NCI-H1092 treated with DMSO at 0.1 percent for 48 hours (cell line): Measurements from ENCODE around the gene DDX24.

Source experiments
- DNase-seq: peaks from one replicate; lab custom pipeline; 2025; lab: John Stamatoyannopoulos, UW

DDX24 gene

GRCh38 chr14:94031161-94031882, 49.7 kb downstream of the DDX24 start:
- no peak for DNase-seq

DNA sequence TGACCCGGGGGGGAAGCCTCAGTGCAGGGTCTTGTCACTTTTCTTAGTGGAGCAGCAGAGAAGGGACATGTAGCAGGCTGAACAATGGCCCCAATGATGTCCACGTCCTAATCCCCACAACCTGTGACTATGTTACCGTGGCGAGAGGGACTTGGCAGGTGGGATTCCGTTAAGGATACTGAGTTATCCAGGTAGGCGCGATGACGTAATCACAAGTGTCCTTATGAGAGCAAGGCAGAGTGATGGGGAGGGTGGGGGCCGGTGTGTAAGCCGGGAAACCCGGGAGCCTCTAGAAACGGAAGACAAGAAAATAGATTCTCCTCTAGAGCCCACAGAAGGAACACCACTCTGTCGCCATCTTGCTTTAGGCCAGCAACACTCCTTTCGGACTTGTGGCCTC, 50.4 kb downstream of the DDX24 start:
- no peak for DNase-seq

- no peak for DNase-seq
Measured at GRCh38 chr14:94029671-94030203, 51.3 kb downstream of the DDX24 start.

- DNase-seq = no peak
Measured at GRCh38 chr14:94029265-94029664, 51.7 kb downstream of the DDX24 start.

DNA sequence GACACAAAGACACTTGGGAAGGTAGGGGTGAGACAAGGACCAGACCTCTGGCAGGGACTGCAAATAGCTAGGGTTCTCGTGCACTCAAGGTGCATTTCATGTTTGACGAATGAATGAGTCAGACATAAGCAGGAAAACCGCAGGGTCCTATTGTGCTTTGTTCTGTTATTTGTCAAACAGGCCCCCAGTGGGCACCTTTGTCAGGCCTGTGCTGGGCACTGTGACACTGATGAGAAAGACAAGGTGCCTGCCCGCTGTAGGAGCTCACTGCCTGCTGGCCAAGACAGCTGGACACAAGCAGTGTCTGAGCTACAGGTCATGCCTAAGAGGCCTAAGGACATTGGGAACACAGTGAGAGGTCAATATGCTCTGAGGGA, 52.6 kb downstream of the DDX24 start:
- no peak for DNase-seq

GRCh38 chr14:94027566-94028449, 53.2 kb downstream of the DDX24 start:
- no peak for DNase-seq

DNA sequence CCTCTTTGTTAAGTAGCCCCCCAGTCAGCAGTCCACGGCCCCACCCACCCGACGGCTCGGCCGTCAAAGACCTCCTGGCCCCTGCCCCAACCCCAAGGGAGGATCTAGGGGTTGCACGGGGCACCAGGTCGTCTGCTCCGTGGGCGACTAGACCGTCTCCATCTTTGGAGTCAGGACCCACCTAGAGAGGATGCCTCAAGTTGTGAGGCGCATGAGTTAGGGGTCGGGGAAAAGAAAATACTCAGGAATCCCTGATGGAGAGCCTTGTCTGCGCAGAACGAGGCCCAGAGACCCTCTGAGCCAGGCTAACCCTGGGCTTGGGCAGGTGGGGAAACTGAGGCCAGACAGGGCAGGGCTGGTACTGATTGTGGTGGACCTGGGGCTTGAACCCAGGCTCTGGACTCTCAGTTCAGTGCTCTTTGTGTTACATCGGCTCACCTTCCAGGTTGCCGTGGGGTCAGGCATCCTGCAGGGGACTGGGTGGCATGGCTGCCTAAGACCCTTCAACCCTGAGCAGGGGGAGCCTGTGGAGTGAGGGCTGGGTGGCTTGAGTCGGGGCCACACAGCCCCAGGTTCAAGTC, 54.0 kb downstream of the DDX24 start:
- DNase-seq = no peak

DNA sequence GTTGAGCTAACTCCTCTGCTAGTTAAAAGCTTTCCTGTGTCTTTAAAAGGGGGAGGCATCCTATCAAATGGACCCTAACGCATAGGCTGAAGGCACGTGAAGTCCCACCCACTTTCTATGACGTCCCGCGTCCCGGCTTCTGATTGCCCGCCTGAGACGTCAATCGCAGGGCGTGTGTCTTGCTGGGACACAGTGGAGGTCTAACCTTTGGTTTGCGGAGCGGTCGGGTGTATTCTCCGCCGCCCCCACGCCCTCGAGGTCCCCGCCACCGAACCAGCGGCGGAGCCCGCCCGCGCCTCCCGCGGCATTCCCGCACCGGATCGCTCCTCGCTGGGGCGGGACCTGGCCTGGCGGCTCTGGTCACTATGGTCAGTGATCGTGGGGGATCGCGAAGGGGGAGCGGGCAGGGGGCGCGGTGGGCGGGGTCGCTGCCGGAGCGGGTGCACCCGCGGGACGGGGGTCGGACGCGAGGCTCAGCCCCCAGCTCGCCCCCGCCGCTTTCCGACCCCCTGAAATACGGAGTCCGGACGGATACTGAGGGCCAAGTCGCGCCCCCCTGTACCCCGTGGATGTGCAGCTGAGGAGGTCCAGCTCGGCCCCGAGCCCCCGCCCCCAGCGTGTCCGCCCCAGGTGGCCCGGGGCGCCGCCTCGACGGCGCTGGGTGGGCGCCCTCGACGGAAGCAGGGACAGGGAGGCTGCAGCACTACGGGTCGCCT, 54.7 kb downstream of the DDX24 start, which contains the start of gene OTUB2:
OTUB2 (plus strand) TSS at position 168 of the 716 bp plus-strand sequence; CDS start at position 366, 198 bp downstream.
- peak; percentile 97 for DNase-seq

- DNase-seq = no peak
Measured at GRCh38 chr14:94025720-94026119, 55.3 kb downstream of the DDX24 start.

GRCh38 chr14:94024549-94024948, 56.5 kb downstream of the DDX24 start:
- DNase-seq = no peak

GRCh38 chr14:94022532-94023411, 58.2 kb downstream of the DDX24 start:
- no peak for DNase-seq

DNA sequence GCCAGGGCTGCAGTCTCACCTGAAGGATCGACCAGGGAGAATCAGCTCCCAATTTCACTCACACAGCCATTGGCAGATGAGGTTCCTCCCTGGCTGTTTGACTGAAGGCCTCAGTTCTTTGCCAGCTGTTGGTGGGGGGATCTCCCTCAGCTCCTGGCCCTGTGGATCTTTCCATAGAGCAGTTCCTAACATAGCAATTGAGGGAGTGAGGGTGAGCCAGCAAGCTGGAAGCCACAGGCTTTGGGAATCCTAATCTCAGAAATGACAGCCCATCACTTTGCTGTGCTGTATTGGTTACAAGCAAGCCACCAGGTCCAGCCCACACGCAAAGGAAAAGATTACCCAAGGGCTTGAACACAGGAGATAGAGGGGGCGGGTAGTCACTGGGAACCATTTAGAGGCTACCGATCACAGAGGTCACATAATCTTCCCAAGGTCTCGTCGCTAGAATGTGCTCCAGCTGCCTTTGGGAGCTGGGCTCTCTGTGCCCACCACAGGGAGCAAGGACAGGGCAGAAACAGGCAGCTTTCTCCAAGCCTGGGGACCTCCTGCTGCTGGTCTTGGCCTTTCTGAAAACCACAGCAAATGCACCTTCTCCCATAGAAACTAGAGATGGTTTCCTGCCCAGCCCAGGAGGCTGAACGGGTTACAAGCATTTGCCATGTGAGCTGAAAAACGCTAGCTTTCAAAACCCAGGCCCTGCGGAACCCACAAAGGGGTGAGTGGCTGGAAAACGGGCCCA, 59.4 kb downstream of the DDX24 start:
- DNase-seq = no peak

- no peak for DNase-seq
Measured at GRCh38 chr14:94021001-94021400, 60.0 kb downstream of the DDX24 start.

GRCh38 chr14:94020267-94020666, 60.7 kb downstream of the DDX24 start:
- no peak for DNase-seq

- DNase-seq = no peak
Measured at GRCh38 chr14:94019329-94019728, 61.7 kb downstream of the DDX24 start.

GRCh38 chr14:94018308-94018707, 62.7 kb downstream of the DDX24 start:
- DNase-seq = no peak

DNA sequence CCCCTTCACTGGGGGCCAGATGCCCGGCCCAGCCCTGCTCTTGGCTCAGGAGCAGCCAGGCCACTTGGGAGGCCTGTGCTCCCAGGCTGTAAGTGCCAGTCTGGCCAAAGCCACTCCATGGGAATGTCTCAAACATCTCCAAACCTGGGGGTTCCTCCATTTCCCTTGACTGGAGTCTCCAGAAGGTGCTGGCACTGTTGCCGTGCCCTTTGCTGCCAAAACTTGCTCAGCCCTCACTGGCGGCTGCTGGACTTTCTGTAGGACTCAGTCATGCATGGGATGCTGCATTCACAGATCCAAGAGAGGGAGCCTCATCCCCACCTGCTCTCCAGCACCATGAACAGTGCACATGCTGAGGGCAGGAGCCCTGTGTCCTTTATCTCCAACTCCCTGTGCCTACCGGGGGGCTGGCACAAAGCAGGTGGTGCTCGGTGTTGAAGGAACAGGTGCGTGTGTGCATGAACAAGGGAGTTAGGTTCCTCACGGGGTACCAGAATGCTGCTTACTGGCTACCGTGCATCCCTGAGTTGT, 64.5 kb downstream of the DDX24 start:
- no peak for DNase-seq

- DNase-seq = no peak
Measured at GRCh38 chr14:94015223-94015622, 65.8 kb downstream of the DDX24 start.

DNA sequence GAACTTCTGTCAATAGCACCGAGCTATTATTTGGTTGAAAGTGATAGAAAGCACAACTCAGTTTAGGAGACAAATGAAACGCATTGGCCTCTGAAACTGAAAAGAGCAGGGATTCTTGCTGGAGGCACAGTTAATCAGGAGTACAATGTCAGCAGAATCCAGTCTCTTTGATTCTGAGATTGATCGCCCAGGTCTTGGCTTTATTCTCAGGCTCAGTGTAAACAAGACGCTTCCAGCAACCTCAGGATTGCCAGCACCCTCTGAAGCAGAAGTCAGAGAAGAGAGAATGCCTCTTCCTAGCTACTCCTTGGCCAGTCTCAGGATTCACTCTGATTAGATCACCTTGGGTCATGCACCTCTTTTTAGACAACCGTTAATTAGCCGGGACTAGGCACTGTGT, 66.6 kb downstream of the DDX24 start:
- no peak for DNase-seq

DNA sequence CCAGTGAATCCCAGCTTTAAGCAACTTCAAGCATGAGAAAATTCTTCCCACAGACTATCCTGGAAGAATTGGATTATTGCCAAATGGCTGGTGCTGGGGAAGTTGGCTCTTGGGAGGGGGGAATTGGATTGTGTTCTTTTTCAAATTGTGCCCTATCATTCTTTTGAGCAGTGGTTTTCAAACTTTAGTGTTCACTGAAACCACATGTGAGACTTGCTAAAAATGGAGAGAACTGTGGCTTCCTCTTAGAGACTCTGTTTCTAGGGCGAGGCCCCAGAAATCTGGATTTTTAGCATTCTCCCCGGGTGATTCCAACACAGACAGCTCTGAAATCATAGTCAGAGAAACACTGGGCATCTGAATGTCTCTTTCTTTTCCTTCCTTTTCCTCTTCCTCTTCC, 69.2 kb downstream of the DDX24 start:
- no peak for DNase-seq
